Suprapubic skin (tissue), 4 donors: ENCODE results near the gene MALT1. TPM values are rescaled to one million over a fixed set of nuclear protein-coding genes. Genes with fewer than 3 reads are reported as not detected.

Source experiments
- DNase-seq, 2 donors: peaks; one replicate each; pipeline ENCODE4 v3.0.0-alpha.2; 2019; ENCODE audit warnings: low spot score in 2 of 2
- H3K27ac ChIP-seq: fragments of 200-600 bp; sonication (generic); one replicate; pipeline ENCODE4 v1.5.1; 2019
- H3K27me3 ChIP-seq: fragments of 200-600 bp; sonication (generic); one replicate; pipeline ENCODE4 v1.5.1; 2019
- H3K36me3 ChIP-seq: fragments of 200-600 bp; sonication (generic); one replicate; pipeline ENCODE4 v1.5.1; 2019
- H3K4me1 ChIP-seq: fragments of 200-600 bp; sonication (generic); one replicate; pipeline ENCODE4 v1.5.1; 2019
- H3K4me3 ChIP-seq: fragments of 200-600 bp; sonication (generic); one replicate; pipeline ENCODE4 v1.5.1; 2019; ENCODE audit warnings: mild to moderate bottlenecking
- H3K9me3 ChIP-seq: fragments of 200-600 bp; sonication (generic); one replicate; pipeline ENCODE4 v1.5.1; 2019
- EP300 ChIP-seq: sonication (generic); formaldehyde crosslinking; IDR thresholded peaks from one replicate; pipeline ENCODE4 v1.6.1; 2017; ENCODE audit warnings: antibody characterized with exemption
- POLR2A ChIP-seq, 2 donors: fragments of 450-650 bp; IDR thresholded peaks; one replicate each; pipeline ENCODE4 v1.6.1; 2017; ENCODE audit warnings: antibody characterized with exemption in 2 of 2, mild to moderate bottlenecking in 2 of 2, moderate library complexity in 2 of 2
- POLR2AphosphoS5 ChIP-seq, 3 donors: sonication (generic); formaldehyde crosslinking; IDR thresholded peaks; one replicate each; pipeline ENCODE4 v1.6.1; 2017; ENCODE audit warnings: antibody characterized with exemption in 3 of 3
- WGBS: methylation state at CpG from one replicate; pipeline ENCODE4 v1.1.5; 2018; 5-methylcytosine and 5-hydroxymethylcytosine counted together
- total RNA-seq, 4 donors: library from RNA; depleted of rRNA; stranded (reverse); fragments of >200 nt; gene quantifications; one replicate each; pipeline ENCODE4 v1.1.0, GENCODE V29; 2016
- TF ChIP-seq, protein P1 (sequence below), 2 donors: fragments of 200-600 bp in 1 of 2; fragments of 450-650 bp in 1 of 2; sonication (generic) in 1 of 2; IDR thresholded peaks; one replicate each; pipeline ENCODE4 v1.5.1; 2016 to 2019; ENCODE audit warnings: antibody characterized with exemption in 2 of 2, mild to moderate bottlenecking in 1 of 2, moderate library complexity in 1 of 2

MALT1 gene
- total RNA-seq, 4 donors from 2014 or later = 33.9 to 49.5 (median 37.1) TPM

DNA sequence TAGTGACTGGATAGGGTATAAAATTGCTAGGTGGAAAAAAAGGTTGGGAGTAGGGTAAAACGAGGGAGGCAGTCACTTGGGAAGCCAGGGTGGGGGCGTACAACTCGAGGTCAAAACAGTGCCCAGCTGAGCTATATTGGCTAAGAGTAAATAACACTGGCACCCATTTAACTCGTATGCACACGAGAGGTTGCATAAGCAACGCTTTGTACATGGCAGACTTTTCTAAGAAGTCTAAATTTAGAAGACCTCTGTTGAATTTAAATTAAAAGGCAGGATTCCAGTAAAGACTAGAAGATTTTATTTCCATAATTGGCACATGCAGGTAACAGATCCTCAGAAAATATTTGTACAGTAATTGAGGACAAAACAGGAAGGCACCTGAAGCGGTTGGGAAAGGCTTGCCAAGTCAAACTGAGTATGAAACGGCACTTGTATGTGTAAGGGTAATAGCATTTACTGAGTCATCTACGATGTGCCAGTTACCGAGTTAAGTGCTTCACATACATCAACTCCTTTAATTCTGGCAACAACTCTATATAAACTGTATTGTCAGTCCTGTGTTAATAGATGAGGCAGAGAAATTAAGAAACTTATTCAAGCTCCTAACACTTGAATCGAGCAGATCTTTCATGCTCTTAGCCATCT is 1.4 kb upstream of the MALT1 start:
- no peak overlapping the region for H3K4me3 ChIP-seq
- TF ChIP-seq, protein P1, sequence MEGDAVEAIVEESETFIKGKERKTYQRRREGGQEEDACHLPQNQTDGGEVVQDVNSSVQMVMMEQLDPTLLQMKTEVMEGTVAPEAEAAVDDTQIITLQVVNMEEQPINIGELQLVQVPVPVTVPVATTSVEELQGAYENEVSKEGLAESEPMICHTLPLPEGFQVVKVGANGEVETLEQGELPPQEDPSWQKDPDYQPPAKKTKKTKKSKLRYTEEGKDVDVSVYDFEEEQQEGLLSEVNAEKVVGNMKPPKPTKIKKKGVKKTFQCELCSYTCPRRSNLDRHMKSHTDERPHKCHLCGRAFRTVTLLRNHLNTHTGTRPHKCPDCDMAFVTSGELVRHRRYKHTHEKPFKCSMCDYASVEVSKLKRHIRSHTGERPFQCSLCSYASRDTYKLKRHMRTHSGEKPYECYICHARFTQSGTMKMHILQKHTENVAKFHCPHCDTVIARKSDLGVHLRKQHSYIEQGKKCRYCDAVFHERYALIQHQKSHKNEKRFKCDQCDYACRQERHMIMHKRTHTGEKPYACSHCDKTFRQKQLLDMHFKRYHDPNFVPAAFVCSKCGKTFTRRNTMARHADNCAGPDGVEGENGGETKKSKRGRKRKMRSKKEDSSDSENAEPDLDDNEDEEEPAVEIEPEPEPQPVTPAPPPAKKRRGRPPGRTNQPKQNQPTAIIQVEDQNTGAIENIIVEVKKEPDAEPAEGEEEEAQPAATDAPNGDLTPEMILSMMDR (IDR thresholded peaks at IDR 0.05) = no peak
- TF ChIP-seq POLR2A (IDR thresholded peaks at IDR 0.05) = no peak
- TF ChIP-seq EP300 = no peak
- TF ChIP-seq POLR2AphosphoS5 (IDR thresholded peaks at IDR 0.05) = no peak
- no peaks in the 10 kb centered on the region for H3K36me3 ChIP-seq
- H3K9me3 ChIP-seq = no peaks in the 10 kb centered on the region
- H3K27ac ChIP-seq = no peak overlapping the region
- peaks cover 24% of the 10 kb centered on the region for H3K4me1 ChIP-seq
- DNase-seq = no peak
- H3K27me3 ChIP-seq = no peaks in the 10 kb centered on the region
- 38% methylated on average over 11 of the region's 11 CpGs for WGBS

DNA sequence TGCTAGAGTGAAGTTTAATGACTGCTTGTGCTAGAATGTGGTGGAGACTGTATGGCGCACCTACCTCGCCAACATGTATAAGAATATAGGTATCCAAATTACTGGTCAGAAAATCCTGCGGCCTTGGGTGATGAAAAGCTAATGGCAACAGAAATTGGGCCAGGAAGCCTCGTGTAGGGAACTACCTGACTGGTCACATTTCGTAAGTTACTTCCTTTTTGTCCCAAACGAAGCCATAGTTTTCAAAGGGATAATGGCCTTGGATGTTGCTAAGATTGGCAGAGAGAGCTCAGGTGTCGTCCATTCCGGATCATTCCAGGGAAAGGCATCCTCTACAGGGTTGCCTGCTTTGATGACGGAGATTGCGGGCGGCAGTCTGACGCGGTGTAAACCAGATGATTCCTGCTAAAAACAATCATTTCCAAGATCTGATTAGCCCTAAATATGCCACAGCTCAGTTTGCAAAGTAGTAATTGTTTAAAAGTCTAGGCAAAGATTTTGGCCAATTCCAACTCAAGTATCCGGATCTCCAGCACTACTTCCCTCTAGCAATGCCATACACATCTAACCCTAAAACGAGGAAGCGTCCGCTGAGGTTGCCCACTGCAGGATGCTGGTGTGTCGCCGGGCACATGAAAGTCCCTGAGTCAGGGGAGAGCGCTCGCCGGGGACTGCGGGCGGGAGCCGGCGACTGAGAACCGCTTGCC is 708 bp upstream of the MALT1 start:
- Histone ChIP-seq H3K4me1 (peaks cover 24% of the 10 kb centered on the region), H3K36me3 (no peaks in the 10 kb centered on the region), H3K27ac (peak overlapping the region; percentile 98), H3K4me3 (peak overlapping the region; percentile 94), H3K27me3 (no peaks in the 10 kb centered on the region), H3K9me3 (no peaks in the 10 kb centered on the region)
- TF ChIP-seq EP300 (no peak), POLR2AphosphoS5 (IDR thresholded peaks at IDR 0.05) (no peak), POLR2A (IDR thresholded peaks at IDR 0.05) (no peak)
- TF ChIP-seq, protein P1 (IDR thresholded peaks at IDR 0.05) = no peak
- peak in 1 of 2 donors; percentile 82 for DNase-seq
- WGBS = 33% methylated on average over 13 of the region's 27 CpGs

DNA sequence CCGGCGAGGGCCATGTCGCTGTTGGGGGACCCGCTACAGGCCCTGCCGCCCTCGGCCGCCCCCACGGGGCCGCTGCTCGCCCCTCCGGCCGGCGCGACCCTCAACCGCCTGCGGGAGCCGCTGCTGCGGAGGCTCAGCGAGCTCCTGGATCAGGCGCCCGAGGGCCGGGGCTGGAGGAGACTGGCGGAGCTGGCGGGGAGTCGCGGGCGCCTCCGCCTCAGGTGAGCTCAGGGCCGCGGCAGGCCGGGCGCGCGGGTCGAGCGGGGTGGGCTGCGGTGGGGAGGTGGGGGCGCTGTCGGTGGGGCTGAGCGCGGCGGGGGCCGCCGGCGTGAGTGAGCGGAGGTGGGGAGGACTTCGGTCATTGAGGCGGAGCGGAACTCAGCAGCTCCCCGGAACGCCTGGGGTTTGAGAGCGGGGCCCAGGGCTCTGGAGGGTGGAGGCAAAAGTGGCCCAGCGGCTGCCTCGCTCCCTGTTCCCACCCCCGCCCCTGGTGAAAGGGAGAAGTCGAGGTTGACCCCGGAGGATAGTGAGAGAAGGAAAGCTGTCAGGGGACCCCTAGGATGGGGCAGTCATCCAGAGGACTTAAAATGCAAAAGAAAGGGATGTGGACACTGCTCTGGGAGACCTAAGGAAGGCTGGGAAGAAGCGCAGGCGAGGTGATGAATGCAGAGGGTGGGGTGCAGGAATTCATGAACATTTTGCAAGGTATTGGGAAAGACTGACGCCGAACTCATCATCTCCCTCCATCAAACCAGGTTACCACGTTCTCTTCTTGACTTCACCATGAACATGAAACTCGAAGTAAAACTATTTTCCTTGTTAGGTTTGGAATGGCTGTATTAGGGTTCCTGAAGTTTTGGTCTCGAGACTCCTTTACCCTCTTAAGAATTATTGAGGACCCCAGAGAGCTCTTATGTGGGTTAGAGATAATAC is 633 bp downstream of the MALT1 start:
- peaks cover 24% of the 10 kb centered on the region for H3K4me1 ChIP-seq

DNA sequence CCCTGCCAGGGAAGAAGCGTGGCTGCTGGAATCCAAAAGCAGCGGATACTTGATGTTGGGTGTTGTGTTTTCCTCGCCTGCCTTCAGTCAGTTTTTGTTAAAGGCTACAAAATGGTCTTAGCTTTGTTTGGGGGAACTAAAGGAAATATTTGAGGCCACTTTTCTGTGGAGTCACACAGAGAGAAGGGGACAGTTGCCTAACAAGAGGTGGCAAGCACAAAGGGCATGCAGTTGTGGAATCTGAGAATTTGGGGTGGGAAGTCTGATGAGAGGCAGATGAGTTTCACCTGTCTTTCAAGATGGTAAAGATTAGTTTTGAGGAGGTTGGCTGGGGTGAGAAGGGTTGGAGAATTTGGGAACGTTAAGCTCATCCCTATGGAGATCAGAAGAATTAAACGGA is 2.9 kb downstream of the MALT1 start:
- Histone ChIP-seq H3K4me3 (no peak overlapping the region), H3K36me3 (no peaks in the 10 kb centered on the region), H3K9me3 (no peaks in the 10 kb centered on the region), H3K4me1 (peaks cover 30% of the 10 kb centered on the region), H3K27me3 (no peaks in the 10 kb centered on the region), H3K27ac (no peak overlapping the region)
- 86% methylated on average over 5 of the region's 5 CpGs for WGBS
- TF ChIP-seq POLR2A (IDR thresholded peaks at IDR 0.05) (no peak), EP300 (no peak), POLR2AphosphoS5 (IDR thresholded peaks at IDR 0.05) (no peak)
- TF ChIP-seq, protein P1 (IDR thresholded peaks at IDR 0.05) = no peak
- no peak for DNase-seq

More for the DNA sequence above, 633 bp downstream of the MALT1 start:
- peak in 1 of 2 donors; percentile 77 for DNase-seq
- TF ChIP-seq, protein P1 (IDR thresholded peaks at IDR 0.05) = no peak
- TF ChIP-seq POLR2A (IDR thresholded peaks at IDR 0.05) (no peak), POLR2AphosphoS5 (IDR thresholded peaks at IDR 0.05) (no peak), EP300 (no peak)
- Histone ChIP-seq H3K27ac (peak overlapping the region; percentile 98), H3K27me3 (no peaks in the 10 kb centered on the region), H3K4me3 (peak overlapping the region; percentile 94), H3K36me3 (no peaks in the 10 kb centered on the region), H3K9me3 (no peaks in the 10 kb centered on the region)
- WGBS = 4% methylated on average over 21 of the region's 64 CpGs
